GM21825 (cell line): ENCODE results near the gene NABP2.
A peak's percentile ranks its signal among the peaks of the same experiment; 100 is the strongest.
"Not testable (repeated sequence)": the region's sequence is repeated elsewhere in the genome, so short reads cannot be mapped to it uniquely, and the experiment has no call there.

Experiments used
- ATAC-seq: cut with Tn5 transposase; IDR thresholded peaks from one replicate; pipeline ENCODE4 v1.9.1; 2021; ENCODE audit warnings: mild to moderate bottlenecking, moderate library complexity; ENCODE audit not compliant: unreplicated experiment

NABP2 gene

DNA sequence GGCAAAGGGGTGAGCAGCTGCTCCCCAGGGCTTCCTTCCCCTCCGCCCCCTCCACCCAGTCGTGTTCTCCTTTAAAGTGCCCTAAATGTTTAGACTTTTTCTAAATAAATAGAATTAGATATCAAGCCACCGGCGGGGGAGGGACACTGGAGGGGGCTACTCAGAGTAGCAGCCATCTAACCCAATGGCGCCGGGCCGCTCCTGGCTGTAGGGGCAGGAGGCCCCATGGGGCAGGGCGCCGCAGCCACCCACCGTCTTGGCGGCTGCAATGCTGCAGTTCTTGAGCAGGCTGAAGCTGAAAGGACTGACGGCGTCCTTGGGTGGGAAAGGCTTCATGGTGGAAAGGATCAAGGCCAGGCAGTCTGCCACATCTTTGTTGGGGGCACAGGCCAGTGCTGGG lies 18.8 kb downstream of the NABP2 start:
- ATAC-seq, result no peak

DNA sequence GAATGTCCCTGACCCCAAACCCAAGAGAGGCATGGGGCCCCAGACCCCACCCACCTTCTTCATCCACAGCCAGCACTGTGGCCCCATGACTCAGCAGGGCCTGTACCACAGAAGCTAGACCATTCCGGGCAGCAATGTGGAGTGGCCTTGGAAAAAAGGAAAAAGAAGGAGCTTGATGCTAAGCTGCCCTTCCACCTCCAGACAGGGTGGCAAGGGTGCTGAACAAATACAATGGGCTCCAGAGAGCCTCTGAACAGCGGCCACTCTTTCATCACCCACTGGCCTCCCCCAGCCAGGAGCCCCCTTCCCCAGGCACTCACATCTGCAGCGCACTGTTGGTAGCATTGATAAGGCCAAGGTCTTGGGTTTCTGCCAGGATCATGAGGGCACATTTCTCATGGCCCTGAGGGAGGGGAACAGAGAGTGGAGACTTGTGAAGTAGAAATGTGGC lies 19.6 kb downstream of the NABP2 start:
- ATAC-seq, result no peak

DNA sequence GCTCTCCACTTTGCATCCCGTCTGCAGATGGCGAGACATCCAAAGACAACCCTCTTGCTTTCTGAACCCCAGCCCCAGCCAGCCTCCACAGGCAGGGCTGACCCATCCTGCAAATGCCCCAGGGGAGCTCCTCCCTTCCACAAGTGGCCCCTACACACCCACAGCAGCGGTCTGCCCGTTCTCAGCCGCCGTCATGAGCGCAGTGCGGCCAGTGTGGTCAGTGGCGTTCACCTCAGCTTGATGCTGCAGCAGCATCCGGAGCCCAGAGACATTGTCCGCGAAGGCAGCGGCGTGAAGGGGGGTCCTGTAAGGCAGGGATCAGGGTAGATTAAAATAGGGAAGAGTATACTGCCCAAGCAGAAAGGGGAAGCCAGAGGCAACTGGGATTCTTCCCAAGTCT lies 20.4 kb downstream of the NABP2 start:
- ATAC-seq, result no peak

DNA sequence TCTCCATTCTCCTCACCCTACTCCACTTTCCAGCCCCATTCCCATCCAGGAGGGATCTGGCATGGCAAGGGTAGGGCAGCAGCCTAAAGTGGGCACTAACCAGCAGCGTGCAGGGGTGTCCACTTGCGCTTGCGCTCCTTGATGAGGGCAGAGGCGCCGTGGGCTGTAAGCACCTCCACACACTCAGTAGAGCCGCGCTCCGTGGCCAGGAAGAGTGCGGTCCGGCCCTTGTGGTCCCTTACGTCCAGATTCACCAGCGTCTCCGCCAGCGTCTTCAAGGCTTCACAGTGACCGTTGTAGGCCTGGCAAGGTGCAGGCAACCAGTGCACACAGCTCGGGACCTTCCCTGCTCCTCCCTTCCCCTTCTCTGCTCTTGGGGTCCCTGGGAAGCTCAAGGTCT lies 23.8 kb downstream of the NABP2 start:
- no peak for ATAC-seq

DNA sequence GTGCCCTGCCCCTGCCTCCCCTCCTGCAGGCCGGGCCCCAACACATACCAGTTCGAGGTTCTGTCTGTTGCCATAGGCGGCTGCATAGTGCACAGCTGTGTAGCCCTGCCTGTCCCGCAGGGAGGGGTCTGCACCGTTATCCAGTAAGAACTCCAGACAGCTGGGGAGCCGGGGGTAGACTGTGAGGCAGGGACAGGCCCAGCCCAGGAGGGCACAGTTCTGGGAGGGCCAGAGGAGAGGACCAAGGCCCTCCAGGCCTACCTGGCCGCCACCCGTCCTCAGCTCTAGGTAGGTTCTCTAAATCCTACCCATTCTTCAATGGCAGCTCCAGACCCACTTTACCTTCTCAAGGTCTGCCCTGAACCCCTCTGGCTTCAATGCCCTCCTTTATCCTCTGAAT lies 24.6 kb downstream of the NABP2 start:
- no peak for ATAC-seq

DNA sequence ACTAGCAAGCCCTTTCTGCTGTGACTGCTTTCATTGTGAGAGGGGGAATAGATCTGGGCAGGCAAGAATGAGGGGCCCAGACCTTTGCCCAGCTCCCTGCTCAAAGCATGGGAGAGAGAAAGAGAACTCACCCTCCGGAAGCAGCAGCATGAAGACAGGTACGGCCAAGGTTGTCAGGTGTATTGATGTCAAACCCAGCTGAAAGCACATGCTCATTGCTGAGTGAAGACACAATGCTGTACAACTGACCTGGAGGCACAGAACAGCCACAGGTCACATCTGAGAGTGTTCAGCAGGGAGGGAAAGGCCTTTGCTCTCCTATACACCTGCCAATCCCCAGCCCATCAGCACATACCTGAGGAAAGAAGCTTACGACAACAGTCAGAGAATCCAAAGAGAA lies 28.5 kb downstream of the NABP2 start:
- no peak for ATAC-seq

DNA sequence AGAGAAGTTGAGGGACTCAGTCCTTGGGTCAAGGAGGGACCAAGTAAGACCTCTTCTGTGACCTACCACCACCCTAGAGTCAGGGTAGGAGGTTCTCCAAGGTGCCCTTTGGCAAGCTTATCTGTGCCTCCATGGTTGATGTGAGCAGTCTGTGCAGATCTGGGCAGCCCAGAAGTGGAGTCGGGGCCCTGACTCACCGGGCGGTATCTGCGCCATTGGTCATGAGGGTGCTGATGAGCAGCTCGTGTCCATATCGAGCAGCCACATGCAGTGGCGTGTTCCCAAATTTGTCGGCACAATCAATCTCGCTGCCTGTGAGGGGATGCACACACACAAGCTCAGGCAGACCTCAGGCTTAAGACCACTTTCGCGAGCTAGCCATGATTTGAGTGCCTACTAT lies 28.9 kb downstream of the NABP2 start:
- no peak for ATAC-seq

DNA sequence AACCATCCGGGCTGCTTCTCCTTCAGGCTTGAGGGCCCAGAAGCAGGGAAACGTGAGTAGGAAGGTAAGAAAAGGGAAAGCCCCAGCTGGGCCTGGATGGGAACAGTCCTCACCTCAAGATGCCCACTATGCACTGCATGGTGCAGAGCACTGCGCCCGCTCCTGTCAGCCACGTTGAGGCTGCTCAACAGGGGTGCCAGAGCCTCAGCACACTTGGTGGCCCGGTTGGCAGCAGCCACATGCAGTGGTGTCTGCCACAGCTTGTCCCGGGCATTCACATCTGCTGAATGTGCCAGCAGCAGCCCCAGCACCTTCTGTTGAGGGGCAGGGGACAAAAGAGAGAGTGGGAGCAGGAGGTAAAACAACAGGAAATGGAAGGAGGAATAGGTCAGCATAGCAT lies 31.5 kb downstream of the NABP2 start:
- no peak for ATAC-seq

DNA sequence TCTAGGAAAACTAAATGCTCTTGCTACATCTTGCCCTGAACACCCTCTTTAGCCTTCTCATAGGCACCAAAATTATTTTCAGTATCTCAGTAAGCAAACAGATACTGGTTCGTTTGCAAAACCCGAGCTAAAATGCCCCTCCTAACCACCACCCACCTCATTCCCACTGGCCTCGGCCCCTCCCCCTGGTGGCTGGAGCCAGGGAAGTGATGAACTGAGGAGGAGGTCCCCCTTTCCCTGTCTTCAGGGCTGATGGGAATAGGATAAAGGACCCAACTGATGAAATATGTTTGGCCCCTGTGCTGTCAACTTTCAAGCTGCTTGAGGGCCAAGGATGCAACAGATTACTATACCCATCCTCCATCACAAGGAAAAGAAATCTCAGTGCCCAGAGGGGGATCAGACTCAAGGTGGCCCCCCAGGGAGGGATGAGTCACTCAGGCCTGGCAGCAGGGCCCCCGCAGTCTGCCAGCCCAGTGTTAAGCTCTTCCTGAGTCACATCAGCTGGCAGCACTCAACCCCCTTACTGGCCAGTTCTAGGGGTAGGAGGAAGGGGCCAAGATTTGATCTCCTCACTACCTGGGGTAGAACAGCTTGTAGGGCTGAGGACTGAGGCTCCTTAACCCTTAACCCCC lies 32.3 kb downstream of the NABP2 start:
- no peak for ATAC-seq

DNA sequence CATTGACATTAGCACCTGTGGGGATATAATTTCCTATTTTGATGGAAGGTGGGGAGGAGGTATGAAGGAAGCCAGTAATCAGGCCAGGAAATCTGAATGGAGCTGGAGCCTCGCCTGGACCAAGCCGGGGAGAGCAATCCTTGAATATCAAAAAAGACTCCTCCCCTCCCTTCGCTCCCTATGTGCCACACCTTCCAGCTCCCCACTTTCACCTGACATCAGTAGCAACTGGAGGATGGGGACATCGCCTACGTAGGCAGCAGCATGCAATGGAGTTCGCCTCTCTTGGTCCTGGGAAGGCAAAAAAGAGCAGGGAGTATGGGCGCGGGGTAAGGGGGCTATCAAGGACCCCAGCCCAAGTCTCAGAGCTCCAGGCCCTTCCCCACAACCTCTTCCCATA lies 32.9 kb downstream of the NABP2 start:
- ATAC-seq, result no peak

DNA sequence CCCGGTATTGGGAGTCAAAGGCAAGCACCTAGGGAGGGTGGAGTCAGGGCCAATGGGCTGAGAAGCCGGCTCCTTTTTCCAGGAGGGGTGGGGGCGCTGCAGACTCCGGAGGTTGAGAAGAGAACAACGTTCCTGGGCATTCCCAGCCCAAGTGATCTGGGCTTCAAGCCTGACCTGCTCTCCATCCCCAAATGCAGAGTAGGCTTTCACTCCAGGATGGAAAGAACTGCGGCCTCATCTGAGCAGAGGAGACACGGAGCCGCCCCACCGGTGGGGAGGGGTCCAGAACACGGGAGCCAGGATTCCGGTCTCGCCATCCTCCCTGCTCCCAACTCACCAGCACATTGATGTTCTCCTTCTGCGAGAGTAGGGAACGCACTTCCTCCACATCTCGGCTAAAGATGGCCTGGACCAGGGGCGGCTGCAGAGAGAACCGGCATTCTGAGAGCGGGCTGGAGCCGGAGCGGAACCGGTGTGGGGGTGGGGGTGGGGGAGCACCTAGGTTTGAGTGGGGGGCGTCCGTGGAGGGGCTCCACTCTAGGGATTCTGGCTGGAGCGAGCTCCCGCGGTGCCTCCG lies 33.4 kb downstream of the NABP2 start:
- peak; percentile 13 for ATAC-seq

DNA sequence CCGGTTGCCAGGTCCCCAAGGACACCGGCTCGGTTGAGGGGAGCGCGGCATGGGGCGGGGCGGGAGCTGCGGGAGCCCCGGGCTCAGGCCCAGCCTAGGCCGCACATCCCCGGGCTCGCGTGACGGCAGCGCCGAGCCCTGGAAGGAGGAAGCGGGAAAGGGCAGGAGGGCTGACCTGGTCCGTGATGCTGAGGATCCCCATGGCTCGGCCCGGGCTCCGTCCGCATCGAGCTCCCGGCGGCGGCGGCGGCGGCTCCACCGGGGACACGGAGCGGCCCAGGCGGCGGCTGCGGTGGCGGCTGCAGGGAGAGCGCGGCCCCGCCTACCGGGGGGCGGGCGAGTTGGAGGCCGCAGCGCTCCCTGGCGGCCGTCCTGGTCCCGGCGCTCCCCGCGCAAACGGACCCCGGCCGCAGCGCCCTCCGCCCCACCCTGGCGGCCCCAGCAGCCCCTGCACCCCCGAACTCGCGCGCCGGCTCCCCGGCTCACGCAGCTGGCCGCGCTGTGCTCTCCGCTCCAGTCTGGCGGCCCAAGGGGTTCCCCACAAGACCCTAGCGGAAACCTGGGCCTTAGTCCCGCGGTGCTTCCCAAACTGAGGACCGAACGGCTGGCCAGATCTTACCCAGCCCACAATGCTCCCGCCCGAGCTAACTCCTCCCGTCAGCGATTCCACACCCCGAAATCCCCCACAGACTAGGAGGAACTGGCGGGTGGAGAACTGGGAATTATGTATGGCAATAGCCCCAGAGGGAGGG lies 34.1 kb downstream of the NABP2 start, which contains the start of gene ANKRD52:
Gene ANKRD52 (minus strand): TSS at position 317 of the 752 bp plus-strand sequence. CDS start 115 bp downstream, at position 202.
- peak; percentile 92 for ATAC-seq

DNA sequence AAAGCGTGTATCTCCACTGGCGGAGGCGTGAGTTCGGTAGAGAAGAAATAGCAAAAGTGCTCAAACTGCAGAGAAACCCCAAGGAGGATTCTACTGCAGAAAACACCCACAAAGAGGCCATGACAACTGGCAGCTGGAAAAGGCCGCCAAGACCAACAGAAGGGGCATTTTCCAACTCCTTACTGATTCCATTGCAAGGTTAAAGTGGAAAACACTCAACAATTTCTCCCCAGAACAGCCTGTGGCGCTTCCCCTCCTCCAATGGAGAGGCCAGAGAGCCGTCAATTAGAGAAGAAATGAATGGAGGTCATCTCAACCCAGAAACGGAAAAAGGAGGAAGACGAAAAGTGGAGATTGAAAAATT lies 34.7 kb downstream of the NABP2 start:
- no peak for ATAC-seq

DNA sequence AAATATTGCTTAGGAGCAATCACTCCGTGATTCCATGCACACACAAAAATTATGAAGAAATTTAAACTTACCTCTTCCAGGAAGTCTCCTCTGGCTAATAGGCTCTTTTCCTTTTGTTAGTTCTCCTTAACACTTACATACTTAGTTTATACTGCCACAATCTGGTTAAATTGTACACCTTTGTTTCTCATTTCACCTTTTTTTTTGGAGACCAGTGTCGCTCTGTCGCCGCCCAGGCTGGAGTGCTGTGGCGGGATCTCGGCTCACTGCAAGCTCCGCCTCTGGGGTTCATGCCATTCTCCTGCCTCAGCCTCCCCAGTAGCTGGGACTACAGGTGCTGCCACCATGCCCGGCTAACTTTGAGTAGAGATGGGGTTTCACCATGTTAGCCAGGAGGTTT lies 36.2 kb downstream of the NABP2 start:
- ATAC-seq, result no peak

DNA sequence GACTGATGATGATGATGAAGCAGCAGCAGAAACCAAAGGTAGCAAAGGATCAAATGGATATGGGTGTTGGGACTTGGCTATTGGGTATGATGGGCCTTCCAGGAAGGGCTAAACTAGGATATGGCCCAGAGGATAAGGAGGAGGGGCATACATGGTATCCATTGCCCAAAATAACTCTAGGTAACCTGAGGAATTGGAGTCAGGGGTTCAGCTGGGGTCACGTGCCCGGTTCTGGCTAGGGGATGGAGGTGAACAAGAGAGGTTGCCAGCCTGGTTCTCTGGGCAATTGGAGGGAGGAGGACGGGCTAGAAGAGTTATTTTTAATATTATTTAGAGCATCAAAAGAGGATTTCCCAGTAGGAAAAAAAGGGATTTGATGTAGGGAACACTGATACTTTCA lies 36.8 kb downstream of the NABP2 start:
- ATAC-seq, result no peak

DNA sequence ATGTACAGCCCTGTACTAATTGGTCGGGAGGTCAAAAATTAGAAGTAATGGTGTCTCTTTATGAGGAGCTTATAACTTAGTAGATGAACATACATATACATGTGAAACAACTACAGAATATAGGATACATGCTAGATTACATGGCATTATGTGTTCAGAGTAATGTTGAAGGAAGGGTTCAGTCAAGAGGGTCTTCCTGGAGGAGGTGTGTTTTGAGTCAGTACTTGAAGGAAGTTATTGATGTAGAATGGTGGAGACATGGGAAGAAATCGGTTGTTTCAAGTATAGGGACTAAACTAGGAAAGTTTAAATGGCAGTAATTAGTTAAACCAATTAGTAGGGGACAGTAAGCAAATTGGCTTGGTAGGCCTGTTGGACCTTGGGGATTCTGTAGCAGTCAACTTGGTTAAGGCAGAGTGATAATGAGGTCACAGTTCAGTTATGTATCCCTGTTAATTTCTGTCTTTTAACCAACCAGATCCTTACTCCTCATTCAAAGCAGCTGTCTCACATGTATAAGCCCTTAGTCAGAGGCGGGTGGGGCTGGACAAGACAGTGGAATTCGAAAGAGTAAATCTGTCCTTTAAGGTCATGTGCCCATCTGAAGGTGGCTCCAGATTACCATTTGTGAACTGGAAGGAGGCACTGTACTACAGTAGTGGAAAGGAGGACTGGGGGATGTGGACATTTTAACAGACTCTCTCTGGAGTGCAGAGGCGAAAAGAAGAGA lies 37.5 kb downstream of the NABP2 start:
- ATAC-seq, result no peak

DNA sequence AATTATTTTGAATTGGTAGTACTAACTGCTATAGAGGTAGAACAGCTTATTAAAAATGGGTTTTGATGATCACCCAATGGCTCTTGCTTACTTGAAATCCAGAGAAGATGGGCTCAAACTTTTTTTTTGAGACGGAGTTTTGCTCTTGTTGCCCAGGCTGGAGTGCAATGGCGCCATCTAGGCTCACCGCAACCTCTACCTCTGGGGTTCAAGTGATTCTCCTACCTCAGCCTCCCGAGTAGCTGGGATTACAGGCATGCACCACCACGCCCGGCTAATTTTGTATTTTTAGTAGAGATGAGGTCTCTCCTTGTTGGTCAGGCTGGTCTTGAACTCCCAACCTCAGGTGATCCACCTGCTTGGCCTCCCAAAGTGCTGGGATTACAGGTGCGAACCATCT lies 38.8 kb downstream of the NABP2 start:
- ATAC-seq, result not testable (repeated sequence)

DNA sequence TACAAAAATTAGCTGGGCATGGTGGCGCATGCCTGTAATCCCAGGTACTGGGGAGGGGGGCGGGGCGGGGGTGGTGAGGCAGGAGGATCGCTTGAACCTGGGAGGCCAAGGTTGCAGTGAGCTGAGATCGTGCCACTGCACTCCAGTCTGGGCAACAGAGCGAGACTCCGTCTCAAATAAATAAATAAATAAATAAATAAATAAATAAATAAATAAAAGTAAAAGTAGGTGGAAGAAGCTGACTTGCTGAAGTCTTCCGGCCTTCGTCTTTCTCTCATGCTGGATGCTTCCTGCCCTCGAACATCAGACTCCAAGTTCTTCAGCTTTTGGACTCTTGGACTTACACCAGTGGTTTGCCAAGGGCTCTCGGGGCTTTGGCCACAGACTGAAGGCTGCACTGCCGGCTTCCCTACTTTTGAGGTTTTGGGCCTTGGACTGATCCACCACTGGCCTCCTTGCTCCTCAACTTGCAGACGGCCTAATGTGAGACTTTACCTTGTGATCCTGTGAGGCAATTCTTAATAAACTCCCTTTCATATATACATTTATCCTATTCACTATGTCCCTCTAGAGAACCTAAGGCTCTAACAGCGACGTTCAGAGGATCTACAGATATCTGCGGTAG lies 42.0 kb downstream of the NABP2 start:
- not testable (repeated sequence) for ATAC-seq

DNA sequence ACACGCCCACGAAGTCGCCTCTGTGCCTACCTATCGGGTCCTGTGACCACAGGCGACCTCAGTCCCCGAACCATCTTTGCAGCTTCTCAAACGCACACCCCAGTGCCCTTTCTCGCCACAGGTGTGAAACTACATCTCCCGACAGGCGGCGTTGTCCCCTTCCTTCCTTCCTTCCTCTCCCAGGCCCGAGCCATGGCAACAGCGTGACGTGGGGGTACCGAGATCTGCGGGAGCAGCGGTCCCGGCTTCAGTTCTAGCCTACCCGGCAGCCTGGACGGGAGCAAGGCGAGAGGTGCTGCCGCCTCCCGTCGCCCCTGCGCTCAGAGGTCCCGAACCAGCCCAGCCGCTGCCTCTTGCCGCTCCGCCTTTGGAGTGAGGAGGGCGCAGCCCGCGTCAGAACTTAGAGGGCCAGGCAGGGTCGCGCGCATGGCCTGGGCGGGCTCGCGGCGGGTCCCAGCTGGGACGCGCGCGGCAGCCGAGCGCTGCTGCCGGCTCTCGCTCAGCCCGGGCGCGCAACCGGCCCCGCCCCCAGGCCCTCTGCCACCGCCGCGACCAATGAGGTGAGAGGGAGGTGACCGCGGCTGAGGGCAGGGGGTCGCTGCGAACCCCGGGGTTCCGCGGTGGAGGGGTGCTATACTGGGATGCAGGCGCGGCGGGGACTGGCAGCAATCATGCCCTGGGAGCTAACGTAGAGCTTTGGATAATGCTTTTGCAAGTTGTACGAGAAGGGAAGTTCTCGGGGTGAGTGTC lies 42.7 kb downstream of the NABP2 start, which contains the start of gene COQ10A:
Gene COQ10A (plus strand): TSS at position 250 of the 750 bp plus-strand sequence. CDS start 177 bp downstream, at position 427.
- ATAC-seq, result peak; percentile 86

DNA sequence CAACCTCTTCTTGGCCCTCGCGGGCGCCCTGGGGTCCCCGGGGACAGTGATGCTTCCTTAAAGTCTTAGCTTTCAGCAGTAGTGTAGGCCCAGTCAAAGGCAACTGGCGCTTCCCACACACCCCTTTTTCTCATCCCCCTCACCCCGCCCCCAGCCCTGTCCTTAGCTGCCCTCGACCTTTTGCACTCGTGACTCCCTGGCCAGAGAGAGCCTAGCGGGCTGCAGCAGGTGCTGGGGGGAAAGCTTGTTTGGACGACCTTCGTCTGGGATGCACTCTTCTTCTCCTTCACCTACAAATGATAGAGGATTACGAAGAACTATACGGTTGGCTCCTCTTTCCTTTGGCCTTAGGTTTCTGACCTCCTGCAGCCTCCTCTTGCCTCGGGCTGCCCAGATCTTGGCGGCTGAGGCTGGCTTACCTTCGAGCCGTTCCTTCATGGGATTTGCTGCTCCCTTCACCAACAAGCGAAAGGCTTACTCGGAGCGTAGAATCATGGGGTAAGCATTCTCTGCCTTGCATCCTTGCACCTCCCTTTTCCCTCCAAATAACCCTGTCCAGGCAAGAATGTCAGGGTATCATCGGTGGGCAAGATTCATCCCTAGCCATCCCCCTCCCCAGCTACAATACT lies 43.4 kb downstream of the NABP2 start:
- peak; percentile 15 for ATAC-seq
